OCI-LY3 (cell line): ENCODE data around the gene ZNF486.
"Not testable (repeated sequence)": the region's sequence is repeated elsewhere in the genome, so short reads cannot be mapped to it uniquely, and the experiment has no call there.

Experiments
- H2AFZ ChIP-seq: fragments of 200-600, 300-600 bp; shearing (Covaris generic); 2 replicates; pipeline ENCODE4 v1.6.0; 2014; ENCODE audit warnings: antibody characterized with exemption, low read depth, low read length
- H3K27ac ChIP-seq: fragments of 200-600, 300-600 bp; sonication (generic); 2 replicates; pipeline ENCODE4 v1.5.1; 2014; ENCODE audit warnings: mild to moderate bottlenecking, low read length, moderate library complexity, mixed read lengths
- H3K27me3 ChIP-seq: fragments of 200-600, 300-600 bp; sonication (generic); 2 replicates; pipeline ENCODE4 v1.6.1; 2014; ENCODE audit warnings: low read depth, low read length, mixed read lengths
- H3K36me3 ChIP-seq: fragments of 200-600, 300-600 bp; sonication (generic); replicated peaks from 2 replicates; pipeline ENCODE3; 2014; ENCODE audit warnings: low read depth, low read length, mixed read lengths
- H3K4me1 ChIP-seq: fragments of 300-600, 200-600 bp; sonication (generic); 2 replicates; pipeline ENCODE4 v1.6.1; 2014; ENCODE audit warnings: low read length, mixed read lengths
- H3K4me2 ChIP-seq: fragments of 200-600, 300-600 bp; sonication (generic); 2 replicates; pipeline ENCODE4 v1.6.1; 2014; ENCODE audit warnings: low read length, mixed read lengths
- H3K4me3 ChIP-seq: fragments of 300-600, 200-600 bp; sonication (generic); 2 replicates; pipeline ENCODE4 v1.5.1; 2014; ENCODE audit warnings: antibody characterized with exemption, mild to moderate bottlenecking, low read length, moderate library complexity
- H3K79me2 ChIP-seq: fragments of 300-600, 200-600 bp; shearing (Covaris generic); 2 replicates; pipeline ENCODE4 v1.6.1; 2014; ENCODE audit warnings: mild to moderate bottlenecking, low read length, mixed read lengths
- H3K9ac ChIP-seq: fragments of 300-600, 200-600 bp; shearing (Covaris generic); 2 replicates; pipeline ENCODE4 v1.6.0; 2014; ENCODE audit warnings: mild to moderate bottlenecking, low read length, moderate library complexity
- H3K9me3 ChIP-seq: fragments of 200-600, 300-600 bp; shearing (Covaris generic); 2 replicates; pipeline ENCODE4 v1.6.1; 2014; ENCODE audit warnings: low read length, mixed read lengths; ENCODE audit not compliant: insufficient read depth
- H4K20me1 ChIP-seq: fragments of 200-600, 300-600 bp; sonication (generic); 2 replicates; pipeline ENCODE4 v1.6.1; 2016; ENCODE audit warnings: low read length, mixed read lengths; ENCODE audit not compliant: insufficient read depth
- CTCF ChIP-seq: fragments of 200-600, 300-600 bp; sonication (generic); IDR thresholded peaks from 2 replicates; pipeline ENCODE4 v1.5.1; 2014; ENCODE audit warnings: antibody characterized with exemption, low read length, low read depth
- EZH2phosphoT487 ChIP-seq: fragments of 200-600 bp; shearing (Covaris generic); IDR thresholded peaks from 2 replicates; pipeline ENCODE4 v1.6.1; 2018; ENCODE audit warnings: antibody characterized with exemption, mixed run types, low read depth

The ZNF486 gene

GRCh38 chr19:20182222-20182785 is 15.3 kb downstream of the ZNF486 start:
- peaks cover 5% of the 10 kb centered on the region for H3K36me3 ChIP-seq
- H3K27me3 ChIP-seq, result no peaks in the 10 kb centered on the region
- no peak for TF ChIP-seq CTCF
- TF ChIP-seq EZH2phosphoT487, result no peak
- no peaks in the 10 kb centered on the region for H3K4me1 ChIP-seq
- no peak overlapping the region for H3K27ac ChIP-seq
- H3K9me3 ChIP-seq, result no peaks in the 10 kb centered on the region
- H3K4me2 ChIP-seq, result no peak overlapping the region
- no peaks in the 10 kb centered on the region for H4K20me1 ChIP-seq
- no peak overlapping the region for H3K4me3 ChIP-seq
- no peak overlapping the region for H3K9ac ChIP-seq
- peaks cover 3% of the 10 kb centered on the region; the same call in 1 of the 2 replicates for H3K79me2 ChIP-seq
- H2AFZ ChIP-seq, result no peak overlapping the region

- peaks cover 28% of the 10 kb centered on the region for H3K36me3 ChIP-seq
- no peaks in the 10 kb centered on the region for H3K79me2 ChIP-seq
- H3K4me2 ChIP-seq, result no peak overlapping the region
- no peaks in the 10 kb centered on the region for H4K20me1 ChIP-seq
- no peak overlapping the region for H3K9ac ChIP-seq
- no peaks in the 10 kb centered on the region for H3K9me3 ChIP-seq
- H3K4me3 ChIP-seq, result no peak overlapping the region
- TF ChIP-seq CTCF (no peak), EZH2phosphoT487 (no peak)
- no peak overlapping the region for H3K27ac ChIP-seq
- H3K4me1 ChIP-seq, result no peaks in the 10 kb centered on the region
- no peak overlapping the region for H2AFZ ChIP-seq
- H3K27me3 ChIP-seq, result no peaks in the 10 kb centered on the region
These were observed 19.2 kb downstream of the ZNF486 start for GRCh38 chr19:20186174-20186573.

GRCh38 chr19:20197747-20198146 is 30.7 kb downstream of the ZNF486 start:
- no peak overlapping the region for H3K9ac ChIP-seq
- no peak overlapping the region for H2AFZ ChIP-seq
- TF ChIP-seq EZH2phosphoT487 (no peak), CTCF (no peak)
- H3K36me3 ChIP-seq, result peaks cover 67% of the 10 kb centered on the region
- no peak overlapping the region for H3K27ac ChIP-seq
- H3K27me3 ChIP-seq, result no peaks in the 10 kb centered on the region
- no peaks in the 10 kb centered on the region for H3K4me1 ChIP-seq
- no peak overlapping the region for H3K4me2 ChIP-seq
- no peak overlapping the region for H3K4me3 ChIP-seq
- H3K79me2 ChIP-seq, result no peaks in the 10 kb centered on the region
- H3K9me3 ChIP-seq, result peaks cover 25% of the 10 kb centered on the region
- no peaks in the 10 kb centered on the region for H4K20me1 ChIP-seq

GRCh38 chr19:20209051-20209450 is 42.0 kb downstream of the ZNF486 start:
- H3K27me3 ChIP-seq, result no peaks in the 10 kb centered on the region

GRCh38 chr19:20214366-20214765 is 47.4 kb downstream of the ZNF486 start:
- not testable (repeated sequence) for H3K4me1 ChIP-seq, H3K27ac ChIP-seq, H3K4me2 ChIP-seq, H3K9me3 ChIP-seq, H4K20me1 ChIP-seq, H3K9ac ChIP-seq, H3K79me2 ChIP-seq, H3K27me3 ChIP-seq, H2AFZ ChIP-seq, H3K4me3 ChIP-seq
- peaks cover 21% of the 10 kb centered on the region for H3K36me3 ChIP-seq

More at GRCh38 chr19:20209051-20209450, 42.0 kb downstream of the ZNF486 start:
- H3K27ac ChIP-seq, result no peak overlapping the region
- H3K79me2 ChIP-seq, result no peaks in the 10 kb centered on the region
- H3K4me1 ChIP-seq, result no peaks in the 10 kb centered on the region
- H3K9ac ChIP-seq, result no peak overlapping the region
- peaks cover 37% of the 10 kb centered on the region for H3K36me3 ChIP-seq
- TF ChIP-seq CTCF (no peak), EZH2phosphoT487 (no peak)
- H4K20me1 ChIP-seq, result no peaks in the 10 kb centered on the region
- no peak overlapping the region for H3K4me2 ChIP-seq
- no peak overlapping the region for H2AFZ ChIP-seq
- 0 out of 2 replicates have a peak, but pooled peaks cover 4% of the 10 kb centered on the region for H3K9me3 ChIP-seq
- H3K4me3 ChIP-seq, result no peak overlapping the region

GRCh38 chr19:20221605-20222004 is 54.6 kb downstream of the ZNF486 start:
- not testable (repeated sequence) for H3K27me3 ChIP-seq, H3K79me2 ChIP-seq, H3K9ac ChIP-seq, H3K27ac ChIP-seq, H3K4me2 ChIP-seq, H3K4me3 ChIP-seq, H4K20me1 ChIP-seq, H3K4me1 ChIP-seq, H3K9me3 ChIP-seq, H3K36me3 ChIP-seq, H2AFZ ChIP-seq
